DOHH2 (cell line): ENCODE data around the gene FIBP.

Experiments
- EZH2phosphoT487 ChIP-seq: fragments of 200-600 bp; sonication (generic); IDR thresholded peaks from 2 replicates; pipeline ENCODE4 v1.6.1; 2017; ENCODE audit warnings: borderline replicate concordance, mild to moderate bottlenecking, antibody characterized with exemption, low read length, moderate library complexity, mixed read lengths
- TF ChIP-seq, protein P1 (sequence below): fragments of 200-600 bp; sonication (generic); IDR thresholded peaks from one replicate; pipeline ENCODE4 v1.5.1; 2014; ENCODE audit warnings: antibody characterized with exemption, mild to moderate bottlenecking, low read depth, low read length; ENCODE audit not compliant: poor library complexity, severe bottlenecking

DNA sequence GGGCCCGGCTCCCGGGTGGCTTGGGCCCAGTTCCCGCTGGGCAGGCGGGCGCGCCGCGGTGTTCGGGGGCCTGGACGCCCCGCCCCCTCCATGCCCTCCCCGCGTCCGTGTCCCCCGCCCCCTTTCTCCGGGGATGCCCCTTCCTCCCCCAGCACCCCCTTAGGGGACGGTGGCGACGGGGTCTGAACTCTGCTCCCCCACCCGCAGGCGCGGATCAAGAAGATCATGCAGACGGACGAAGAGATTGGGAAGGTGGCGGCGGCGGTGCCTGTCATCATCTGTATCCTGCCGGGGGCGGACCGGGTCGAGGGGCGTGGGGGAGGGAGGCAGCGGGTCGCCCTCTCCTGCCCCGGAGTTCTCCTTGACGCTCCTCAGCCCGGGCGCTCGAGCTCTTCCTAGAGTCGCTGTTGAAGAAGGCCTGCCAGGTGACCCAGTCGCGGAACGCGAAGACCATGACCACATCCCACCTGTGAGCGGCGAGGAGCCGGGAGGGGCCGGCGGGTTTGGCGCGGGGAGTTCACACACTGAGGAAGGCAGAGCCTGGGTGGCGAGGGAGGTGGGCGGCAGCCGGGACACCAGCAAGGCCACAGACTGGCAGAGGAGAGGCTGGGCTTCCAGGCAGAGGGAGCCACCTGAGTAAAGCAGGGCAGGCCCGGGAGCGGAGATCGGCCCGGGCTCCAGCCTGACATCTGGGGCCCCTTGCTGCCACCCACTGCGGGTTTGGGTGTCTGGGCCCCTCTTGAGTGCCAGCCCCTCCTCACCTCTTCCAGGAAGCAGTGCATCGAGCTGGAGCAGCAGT lies 31.5 kb upstream of the FIBP start:
- TF ChIP-seq, protein P1, sequence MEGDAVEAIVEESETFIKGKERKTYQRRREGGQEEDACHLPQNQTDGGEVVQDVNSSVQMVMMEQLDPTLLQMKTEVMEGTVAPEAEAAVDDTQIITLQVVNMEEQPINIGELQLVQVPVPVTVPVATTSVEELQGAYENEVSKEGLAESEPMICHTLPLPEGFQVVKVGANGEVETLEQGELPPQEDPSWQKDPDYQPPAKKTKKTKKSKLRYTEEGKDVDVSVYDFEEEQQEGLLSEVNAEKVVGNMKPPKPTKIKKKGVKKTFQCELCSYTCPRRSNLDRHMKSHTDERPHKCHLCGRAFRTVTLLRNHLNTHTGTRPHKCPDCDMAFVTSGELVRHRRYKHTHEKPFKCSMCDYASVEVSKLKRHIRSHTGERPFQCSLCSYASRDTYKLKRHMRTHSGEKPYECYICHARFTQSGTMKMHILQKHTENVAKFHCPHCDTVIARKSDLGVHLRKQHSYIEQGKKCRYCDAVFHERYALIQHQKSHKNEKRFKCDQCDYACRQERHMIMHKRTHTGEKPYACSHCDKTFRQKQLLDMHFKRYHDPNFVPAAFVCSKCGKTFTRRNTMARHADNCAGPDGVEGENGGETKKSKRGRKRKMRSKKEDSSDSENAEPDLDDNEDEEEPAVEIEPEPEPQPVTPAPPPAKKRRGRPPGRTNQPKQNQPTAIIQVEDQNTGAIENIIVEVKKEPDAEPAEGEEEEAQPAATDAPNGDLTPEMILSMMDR = no peak
- TF ChIP-seq EZH2phosphoT487 = no peak
